NOMO-1 treated with DMSO at 0.1 percent for 48 hours (cell line): ENCODE results near the gene UEVLD.
"Not testable (repeated sequence)": the region's sequence is repeated elsewhere in the genome, so short reads cannot be mapped to it uniquely, and the experiment has no call there.

Source experiments
- DNase-seq: peaks from one replicate; lab custom pipeline; 2025; ENCODE audit not compliant: unreplicated experiment; lab: John Stamatoyannopoulos, UW

UEVLD gene

DNA sequence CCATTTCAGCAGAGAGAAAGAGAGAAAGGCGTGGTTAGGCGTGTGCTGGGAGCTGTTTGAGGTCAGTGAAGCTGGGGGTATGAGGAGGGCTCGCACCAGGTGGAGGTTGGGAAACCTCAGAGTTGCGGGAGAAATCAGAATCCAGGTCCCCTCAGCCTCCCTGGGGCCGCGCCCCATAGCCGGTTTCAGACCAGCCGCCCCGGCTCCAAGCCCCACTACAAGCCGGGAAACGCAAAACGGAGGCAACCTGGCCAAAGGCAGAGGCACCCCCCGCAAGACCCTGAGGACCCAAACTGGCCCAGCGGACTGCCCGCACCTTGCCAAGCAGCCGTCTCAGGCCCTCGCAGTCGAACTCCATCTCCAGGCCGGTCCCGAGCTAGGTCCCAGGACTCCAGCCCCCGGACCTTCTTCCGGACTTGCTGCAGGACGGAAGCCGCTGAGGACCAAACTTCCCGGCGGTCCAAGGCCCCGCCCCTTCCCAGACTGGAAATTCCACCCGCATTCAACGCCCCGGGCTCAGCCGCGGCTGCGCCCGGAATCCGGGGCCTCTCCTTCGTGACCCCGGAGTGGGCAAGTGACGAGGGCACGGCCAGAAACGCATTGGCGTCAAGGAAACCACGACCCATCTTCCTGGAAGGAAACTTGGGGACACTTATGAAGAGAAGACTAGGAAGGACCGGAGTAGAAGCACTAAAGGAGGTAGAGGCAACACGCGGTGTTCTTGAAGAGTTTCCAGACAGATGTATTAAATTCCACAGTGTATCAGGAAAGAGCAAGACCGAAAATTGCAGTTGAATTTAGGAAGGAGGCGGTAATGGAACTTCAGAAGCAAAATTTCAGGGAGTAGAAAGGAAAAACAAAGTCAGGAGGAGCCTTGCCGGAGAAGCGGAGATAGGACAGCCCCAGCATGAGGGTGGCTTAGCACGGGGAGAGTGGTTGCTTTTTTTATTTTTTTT lies at the start of gene UEVLD:
TSS of gene UEVLD (minus strand) at position 438 of the 956 bp plus-strand sequence. CDS start at position 358, 80 bp downstream.
- peak; percentile 56 for DNase-seq

DNA sequence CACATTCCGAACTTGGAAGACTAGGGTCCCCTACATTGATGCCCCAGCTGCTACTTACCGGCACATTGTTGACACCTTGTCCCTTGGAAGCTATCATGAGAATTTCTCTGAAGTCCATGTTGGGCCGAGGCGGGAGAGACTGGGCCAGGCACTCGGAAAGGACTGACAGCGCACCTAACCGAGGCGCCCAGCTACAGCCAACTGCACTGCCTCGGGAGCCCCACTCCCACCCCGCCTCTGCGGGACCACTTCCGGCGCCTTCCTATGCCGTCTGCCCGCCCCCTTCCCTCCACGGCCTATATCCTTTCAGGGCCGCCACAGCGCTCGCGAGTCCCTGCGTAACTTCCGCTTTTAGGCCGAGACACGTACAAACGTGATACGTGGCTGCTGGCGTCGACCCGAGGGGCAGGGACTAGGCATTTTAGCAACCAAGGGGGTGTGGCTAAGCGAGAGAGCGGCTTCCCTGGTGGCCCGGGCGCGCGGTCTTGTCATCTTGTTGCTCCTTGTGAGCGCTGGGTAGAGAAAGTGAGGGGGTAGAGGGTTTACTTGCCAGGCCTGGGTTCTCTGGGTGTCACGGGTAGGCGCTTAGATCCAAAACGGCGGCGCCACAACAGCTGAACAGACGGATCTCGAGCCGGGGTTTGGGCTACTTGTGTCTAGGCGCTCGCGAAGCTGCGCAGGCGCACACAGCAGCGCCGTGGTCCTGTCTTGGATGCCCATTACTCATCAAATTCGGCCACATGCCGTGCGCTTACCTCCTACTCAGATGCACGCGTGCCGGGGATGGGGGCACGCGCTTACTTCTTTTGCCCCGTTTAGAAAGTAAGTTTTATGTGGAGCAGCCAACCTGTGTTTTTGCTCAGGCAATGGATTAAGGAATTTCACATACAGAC lies 45.9 kb upstream of the UEVLD start, which contains the start of gene SPTY2D1:
TSS of gene SPTY2D1 (minus strand) at position 203 of the 893 bp plus-strand sequence. CDS start at position 118, 85 bp downstream.
- peak; percentile 97 for DNase-seq

DNA sequence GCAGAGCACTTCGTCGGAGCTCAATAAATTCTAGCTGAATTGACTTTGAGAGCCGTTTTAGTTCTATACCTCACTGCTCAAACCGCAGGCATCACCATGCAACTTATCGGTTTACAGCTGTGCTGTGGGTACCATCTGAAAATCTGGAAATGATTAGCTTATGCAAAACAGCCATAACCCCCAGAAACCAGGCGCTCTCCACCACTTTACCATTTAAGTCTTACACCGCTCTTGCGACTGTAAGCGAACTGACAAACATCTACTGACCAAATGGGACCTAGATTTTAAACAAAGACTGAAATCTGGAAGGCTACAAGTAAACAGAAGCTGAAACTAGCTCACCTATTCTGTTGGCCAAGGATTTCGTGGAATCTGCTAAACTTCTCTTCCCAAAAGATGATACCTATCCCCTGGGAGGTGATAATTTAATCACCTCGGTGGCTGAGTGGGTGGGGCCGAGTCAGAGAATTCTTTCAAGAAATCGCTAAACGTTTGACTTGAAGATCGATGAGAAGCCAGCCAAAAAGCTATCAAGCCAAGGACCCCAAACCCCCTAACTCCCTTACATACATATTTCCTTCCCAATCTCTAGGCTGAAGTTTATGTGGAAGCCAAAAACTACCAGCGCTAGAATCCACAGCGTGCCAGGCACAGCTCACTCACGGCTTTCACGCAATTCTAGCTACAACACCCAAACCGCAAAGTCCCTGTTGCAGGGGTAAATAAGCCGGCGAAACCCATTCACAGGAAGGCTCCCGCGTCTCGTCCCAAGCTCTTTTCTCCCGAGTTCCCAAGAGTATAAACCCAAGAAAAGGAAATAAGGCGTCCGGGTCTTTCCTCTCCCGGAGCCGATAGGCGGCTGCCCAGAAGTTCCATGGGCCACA lies 45.0 kb upstream of the UEVLD start:
- DNase-seq: no peak

DNA sequence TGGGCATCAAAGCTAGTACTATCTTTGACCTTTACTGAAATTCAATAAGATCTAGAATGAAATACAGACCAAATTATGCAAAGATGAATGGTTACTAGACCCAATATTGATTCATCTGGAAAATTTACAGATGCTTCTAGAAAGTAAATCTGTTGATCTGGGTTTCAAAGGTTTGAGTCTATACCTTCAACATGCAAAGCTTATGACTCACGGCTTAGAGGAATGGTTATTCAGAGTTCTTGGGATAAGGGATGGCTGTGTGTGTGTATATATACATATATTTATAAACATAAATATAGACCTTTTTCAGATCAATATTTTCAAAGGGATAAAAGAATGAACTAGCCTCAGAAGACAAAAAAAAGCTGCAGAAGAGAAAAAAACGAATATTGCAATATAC lies 44.3 kb upstream of the UEVLD start:
- DNase-seq: no peak

DNA sequence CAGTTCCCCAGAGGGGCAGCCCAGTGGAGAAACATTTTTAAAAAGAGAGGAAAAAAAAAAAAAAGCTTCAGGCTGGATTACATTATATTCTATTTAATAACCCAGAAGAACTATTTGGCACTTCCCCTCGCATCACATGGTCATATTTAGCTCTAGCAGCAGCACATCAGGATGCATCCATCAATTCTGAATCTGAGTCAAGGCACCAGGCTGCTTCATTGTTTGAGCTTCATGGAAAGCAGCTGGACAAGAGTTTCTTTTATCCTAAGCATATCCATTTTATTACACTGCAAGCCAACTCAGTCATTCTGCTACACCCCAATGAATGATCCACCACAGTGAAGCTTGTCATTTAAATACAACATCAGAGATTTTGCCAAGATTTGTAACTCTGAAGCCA lies 35.6 kb upstream of the UEVLD start:
- no peak for DNase-seq

DNA sequence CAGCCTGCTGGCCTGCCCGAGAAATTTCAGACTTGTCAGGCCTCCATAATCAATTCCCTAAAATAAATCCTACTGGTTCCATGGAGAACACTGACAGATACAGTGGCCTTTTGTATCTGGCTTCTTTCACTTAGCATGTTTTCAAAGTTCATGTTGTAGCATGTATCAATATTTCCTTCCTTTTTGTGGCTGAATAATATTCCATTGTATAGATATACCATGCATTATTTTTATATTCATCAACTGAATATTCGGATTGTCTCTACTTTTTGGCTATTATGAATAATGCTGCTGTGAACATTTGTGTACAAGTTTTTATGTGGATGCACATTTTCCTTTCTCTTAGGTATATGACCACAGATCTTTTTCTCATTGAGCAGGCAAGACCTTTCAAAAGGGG lies 35.2 kb upstream of the UEVLD start:
- DNase-seq: no peak

DNA sequence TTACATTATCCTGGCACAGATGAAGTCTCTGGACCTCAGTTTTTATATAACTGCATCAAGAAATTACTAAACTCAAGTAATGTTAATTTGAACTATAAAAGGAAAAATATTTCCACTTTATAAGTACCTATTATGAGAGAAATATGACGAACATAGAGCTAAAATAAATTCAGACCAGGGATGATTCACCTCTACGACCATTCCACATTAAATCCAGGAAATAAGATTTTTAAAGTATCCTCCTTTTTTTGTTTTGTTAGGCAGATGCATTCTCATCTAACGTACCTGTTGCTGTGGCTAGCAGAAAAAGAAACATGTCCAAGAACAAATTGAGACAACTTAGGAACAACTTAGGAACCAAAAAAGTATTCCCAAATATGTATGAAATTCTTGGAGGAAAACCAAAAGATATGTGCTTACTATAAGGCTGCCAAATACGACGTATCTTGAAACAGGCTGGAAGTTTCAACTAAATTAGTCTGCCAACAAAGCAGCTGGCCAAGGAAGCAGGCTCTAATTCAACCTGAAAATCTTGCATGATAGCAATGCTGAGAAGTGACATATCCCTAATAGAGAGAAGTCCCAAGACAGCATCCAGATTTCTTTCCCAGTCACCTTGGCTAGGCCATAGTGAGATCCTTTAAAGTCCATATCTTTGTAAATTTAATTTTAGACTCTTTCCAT lies 29.9 kb upstream of the UEVLD start:
- no peak for DNase-seq

DNA sequence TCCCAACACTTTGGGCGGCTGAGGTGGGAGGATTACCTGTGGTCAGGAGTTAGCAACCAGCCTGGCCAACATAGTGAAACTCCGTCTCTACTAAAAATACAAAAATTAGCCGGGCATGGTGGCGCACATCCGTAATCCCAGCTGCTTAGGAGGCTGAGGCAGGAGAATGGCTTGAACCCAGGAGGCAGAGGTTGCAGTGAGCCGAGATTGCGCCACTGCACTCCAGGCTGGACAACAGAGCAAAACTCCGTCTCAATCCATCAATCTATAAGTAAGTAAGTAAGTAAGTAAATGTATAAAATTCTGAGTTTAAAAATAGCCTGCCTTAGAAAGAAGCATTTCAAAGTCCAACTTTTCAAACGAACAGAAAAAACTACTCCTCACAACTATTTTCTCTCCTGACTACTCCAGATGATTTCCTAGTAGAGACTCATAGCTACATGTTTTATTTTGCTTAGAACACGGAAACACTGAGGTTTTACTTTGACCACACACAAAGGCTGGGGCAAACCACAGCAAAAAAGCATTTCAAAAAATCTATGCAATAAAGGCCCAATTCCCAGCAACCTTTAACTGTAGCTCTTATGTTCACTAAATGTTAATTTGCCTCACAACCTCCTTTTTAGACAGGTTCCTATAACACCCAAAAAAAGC lies 29.3 kb upstream of the UEVLD start:
- DNase-seq: peak; percentile 31

DNA sequence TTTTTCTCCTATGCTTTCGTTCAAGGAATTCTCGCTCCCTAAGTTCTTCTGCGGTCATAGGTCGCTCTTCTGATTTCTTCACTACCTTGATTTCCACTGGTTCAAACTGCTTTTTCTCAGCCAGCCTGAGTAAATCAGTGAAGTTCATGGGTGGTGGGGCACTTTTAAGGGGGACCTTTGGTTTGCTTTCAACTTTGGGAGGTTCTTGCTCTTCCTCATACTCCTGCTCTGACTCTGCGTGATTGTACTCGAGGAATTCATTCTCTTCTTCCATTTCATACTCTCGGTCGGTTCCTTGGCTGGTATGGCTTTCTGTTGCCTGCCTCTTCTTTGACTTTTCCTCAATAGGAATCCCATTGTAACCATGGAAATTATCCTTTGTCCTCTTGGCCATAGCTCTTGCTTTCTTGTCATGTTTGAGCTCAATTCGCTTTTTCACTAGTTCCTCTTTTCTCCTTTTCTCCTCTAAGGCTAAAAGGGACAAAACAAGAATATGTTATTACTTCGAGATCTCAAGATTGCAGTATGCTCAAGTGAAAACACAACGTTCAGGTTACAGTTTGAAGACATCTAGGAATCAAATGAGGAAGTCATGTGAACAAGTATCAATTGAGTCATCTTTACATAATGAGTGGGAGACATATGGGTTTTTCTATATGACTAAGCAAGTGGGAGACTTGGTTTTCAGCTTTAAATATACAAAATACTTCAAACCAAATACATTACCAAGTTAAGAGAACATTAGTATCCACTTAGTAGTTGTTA lies 27.3 kb upstream of the UEVLD start:
- DNase-seq: peak; percentile 86

DNA sequence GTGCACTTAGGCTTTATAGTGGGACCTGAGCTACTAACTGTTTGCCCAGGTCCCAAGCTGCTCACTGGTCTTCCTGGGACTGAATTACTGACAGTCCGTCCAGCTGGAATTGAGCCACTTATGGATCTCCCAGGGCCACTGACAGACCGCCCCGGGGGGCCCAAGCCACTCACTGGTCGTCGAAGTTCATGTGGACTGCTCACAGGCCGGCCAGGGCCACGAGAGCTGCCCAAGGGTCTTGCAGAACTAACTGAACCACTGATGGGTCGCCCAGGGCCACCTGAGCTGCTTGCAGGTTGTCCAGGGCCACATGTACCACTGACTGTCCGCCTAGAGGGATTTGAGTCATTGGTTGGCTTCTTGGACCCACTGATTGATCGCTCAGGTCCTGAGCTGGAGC lies 26.1 kb upstream of the UEVLD start:
- no peak for DNase-seq

DNA sequence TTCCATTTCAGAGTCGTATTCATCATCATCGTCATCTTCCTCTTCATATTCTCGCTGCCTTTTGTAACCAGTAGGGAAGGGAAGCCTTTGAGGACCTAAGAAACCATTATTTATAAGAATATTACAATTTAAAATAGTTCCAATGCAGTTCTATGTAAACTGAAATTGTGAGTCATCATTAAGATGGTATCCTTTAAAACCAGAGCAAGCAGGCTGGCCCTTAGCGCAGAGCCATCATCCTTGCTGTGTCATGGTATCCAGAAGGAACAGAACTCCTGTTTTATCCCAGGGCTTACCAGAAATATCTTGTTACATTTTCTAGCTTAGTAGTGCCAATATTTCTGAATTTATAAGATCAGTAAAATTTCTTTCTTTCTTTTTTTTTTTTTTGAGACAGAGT lies 23.9 kb upstream of the UEVLD start:
- no peak for DNase-seq

DNA sequence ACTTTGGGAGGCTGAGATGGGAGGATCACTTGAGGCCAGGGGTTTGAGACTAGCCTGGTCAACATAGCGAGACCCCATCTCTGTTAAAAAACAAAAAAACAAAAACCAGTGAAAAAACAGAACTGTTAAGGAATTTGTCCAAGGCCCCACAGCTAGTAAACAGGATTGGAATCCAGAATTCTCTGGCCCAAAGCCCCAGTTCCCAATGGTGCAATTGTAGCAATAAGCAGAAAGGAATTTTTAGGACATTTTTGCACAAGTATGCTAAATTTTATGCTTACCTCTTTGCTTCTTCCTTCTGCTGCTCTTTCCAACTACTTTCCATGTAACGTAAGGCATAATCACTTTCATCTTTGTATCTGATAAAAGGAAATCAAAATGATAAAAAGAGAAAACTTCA lies 22.7 kb upstream of the UEVLD start:
- DNase-seq: no peak

DNA sequence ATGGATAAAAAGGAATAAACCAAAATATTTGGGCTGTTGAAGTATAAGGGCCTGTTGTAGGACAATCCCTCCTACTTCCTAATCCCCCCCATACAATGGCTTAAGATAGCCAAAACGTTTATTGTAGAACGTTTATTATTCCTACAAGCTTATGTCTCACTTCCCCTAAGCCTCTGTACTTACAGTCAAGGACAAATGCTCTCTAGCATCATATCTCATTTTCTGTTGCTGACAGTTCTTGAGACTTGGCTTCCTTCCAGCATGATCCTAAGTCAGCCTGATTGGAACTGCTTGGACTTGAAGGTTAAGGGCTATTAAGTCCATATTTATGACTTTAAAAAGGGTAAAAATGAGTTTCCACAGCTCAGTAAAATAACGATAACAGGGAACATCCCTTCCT lies 19.8 kb upstream of the UEVLD start:
- no peak for DNase-seq

DNA sequence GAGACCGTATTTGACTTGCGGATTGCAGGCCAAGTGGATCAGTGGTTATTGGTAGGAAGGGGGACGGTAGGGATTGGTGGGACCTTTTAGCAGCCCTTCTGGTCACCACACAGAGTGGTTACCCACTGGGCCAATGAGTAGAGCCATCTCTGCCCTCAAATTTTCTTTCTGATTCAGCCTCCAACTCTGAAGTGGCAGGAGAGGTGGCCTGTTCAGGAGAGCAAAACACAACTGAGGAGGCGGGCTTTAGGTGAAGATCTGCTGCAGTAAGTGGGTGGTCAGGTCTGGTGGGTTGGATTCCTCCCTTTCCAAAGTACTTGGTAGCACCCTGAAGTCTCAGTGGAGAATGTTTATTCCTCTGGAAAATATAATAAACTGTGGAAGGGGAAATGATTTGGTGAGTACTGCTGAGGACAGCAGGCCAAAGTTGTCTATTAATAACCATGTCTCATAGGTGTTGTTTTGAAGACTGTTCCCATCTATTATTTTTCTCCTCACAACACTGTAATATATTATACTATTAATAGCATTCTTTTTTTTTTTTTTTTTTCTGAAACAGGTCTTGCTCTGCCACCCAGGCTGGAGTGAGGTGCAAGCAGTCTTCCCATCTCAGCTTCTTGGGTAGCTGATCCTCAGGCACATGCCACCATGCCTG lies 12.5 kb upstream of the UEVLD start:
- DNase-seq: no peak

DNA sequence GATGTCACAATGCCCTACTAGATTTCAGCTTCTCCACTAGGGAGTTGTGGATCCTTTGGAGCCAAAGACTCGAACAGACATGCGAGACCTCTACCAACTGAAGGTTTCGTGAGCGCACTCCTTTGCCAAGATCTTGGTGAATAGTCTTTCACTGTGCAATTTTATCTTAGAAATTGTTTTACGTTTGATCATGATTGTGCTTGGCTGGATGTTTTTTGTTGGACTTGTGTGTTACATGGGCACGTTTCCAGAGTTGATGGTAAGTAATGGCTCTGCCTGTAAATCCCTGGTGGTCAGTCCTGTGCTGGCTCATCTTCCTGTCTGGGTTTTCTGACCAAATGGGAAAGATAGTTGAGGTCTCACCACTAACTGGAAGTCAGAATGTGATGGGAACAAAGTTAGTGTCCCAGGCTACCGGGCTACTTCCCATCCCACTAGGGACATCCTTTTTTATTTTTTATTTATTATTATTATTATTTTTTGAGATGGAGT lies 11.3 kb upstream of the UEVLD start, which contains the start of gene MISFA:
TSS of gene MISFA (plus strand) at position 51 of the 492 bp plus-strand sequence. CDS start at position 191, 140 bp downstream.
- no peak for DNase-seq

DNA sequence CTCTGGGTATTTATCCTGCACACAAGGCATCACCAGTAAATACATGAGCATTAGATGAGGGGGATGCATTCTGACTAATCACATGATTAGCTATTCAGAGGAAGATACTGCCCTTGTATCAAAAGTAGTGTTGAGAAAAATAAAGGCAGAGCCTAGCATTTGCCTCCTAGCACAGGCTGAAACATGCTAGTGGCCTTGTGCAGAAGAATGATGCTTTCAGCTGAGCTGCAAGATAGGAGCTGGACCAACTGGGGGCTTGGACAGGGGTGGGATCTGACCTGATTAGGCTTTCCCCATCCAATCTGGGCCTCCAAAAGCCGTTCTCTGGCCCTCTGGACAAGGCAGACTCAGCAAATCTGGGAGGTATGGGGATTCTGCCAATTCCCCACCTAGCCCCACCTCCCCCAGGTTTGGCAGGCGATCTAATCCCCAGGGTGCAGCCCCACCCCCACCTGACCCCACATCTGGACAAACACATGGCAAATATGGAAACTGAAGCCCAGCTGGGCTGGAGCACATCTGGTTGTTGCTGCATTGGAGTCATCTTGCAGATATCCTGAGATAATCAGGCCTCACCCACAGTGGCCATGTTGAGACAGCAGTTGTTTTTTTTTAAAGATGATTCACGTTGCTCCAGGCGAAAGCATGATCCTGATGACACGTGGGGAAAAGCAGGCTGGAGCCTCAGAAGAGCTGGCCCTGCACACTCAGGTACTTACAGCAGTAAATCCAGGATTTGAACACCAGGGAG lies 6.6 kb upstream of the UEVLD start:
- no peak for DNase-seq

DNA sequence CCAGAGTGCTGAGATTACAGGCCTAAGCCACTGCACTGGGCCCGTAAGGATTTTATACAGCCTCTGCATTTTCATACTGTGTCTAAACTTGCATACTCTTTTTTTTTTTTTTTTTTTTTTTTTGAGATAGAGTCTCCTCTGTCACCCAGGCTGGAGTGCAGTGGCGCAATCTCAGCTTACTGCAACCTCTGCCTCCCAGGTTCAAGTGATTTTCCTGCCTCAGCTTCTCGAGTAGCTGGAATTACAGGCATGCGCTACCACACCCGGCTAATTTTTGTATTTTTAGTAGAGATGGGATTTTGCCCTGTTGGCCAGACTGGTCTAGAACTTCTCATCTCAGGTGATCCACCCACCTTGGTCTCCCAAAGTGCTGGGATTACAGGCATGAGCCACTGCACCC lies 5.6 kb upstream of the UEVLD start:
- not testable (repeated sequence) for DNase-seq
